Breast epithelium (tissue), 4 donors: ENCODE measurements around the gene FHOD3. TPM values are rescaled to one million over a fixed set of nuclear protein-coding genes. Genes with fewer than 3 reads are reported as not detected.

ENCODE experiments used
- DNase-seq, 2 donors: peaks; one replicate each; pipeline ENCODE4 v3.0.0-alpha.2; 2019; ENCODE audit warnings: low spot score in 2 of 2
- H3K27ac ChIP-seq, 2 donors: fragments of 200-600 bp; sonication (generic) in 1 of 2; one replicate each; pipeline ENCODE4 v1.5.1; 2016 to 2019; ENCODE audit warnings: mild to moderate bottlenecking in 1 of 2
- H3K27me3 ChIP-seq, 2 donors: fragments of 200-600 bp; sonication (generic) in 1 of 2; one replicate each; pipeline versions ENCODE4 v1.5.1 to v1.6.0; 2017 to 2019; ENCODE audit warnings: control low read depth in 1 of 2, mild to moderate bottlenecking in 1 of 2
- H3K36me3 ChIP-seq: fragments of 200-600 bp; one replicate; pipeline ENCODE4 v1.5.1; 2019
- H3K4me1 ChIP-seq, 2 donors: fragments of 200-600 bp; sonication (generic); one replicate each; pipeline ENCODE4 v1.5.1; 2016 to 2019; ENCODE audit warnings: control low read depth in 1 of 2
- H3K4me3 ChIP-seq, 3 donors: fragments of 200-600 bp; sonication (generic); 1 replicate in 2 of 3; 2 replicates in 1 of 3; pipeline ENCODE4 v1.5.1; 2016 to 2019; ENCODE audit warnings: mild to moderate bottlenecking in 3 of 3, moderate library complexity in 2 of 3
- H3K9me3 ChIP-seq, 2 donors: fragments of 200-600 bp; sonication (generic) in 1 of 2; one replicate each; pipeline ENCODE4 v1.5.1; 2016 to 2019; ENCODE audit warnings: control low read depth in 1 of 2
- CTCF ChIP-seq, 3 donors: fragments of 450-650 bp; IDR thresholded peaks; one replicate each; pipeline ENCODE4 v1.5.1; 2016 to 2017; ENCODE audit warnings: antibody characterized with exemption in 3 of 3, mild to moderate bottlenecking in 3 of 3, moderate library complexity in 3 of 3
- POLR2A ChIP-seq: fragments of 450-650 bp; IDR thresholded peaks from one replicate; pipeline ENCODE4 v1.6.1; 2016; ENCODE audit warnings: antibody characterized with exemption, mild to moderate bottlenecking, moderate library complexity
- POLR2AphosphoS5 ChIP-seq, 3 donors: sonication (generic); formaldehyde crosslinking; IDR thresholded peaks; one replicate each; pipeline ENCODE4 v1.6.1; 2017; ENCODE audit warnings: antibody characterized with exemption in 3 of 3
- intact Hi-C: fragments of 100-400 bp; cut with DNase I; formaldehyde crosslinking; loops from one replicate; pipeline ENCODE4 v1.15.1; 2023; ENCODE audit warnings: low total_unique reads
- total RNA-seq, 3 donors: library from RNA; depleted of rRNA; stranded (reverse); fragments of >200 nt; gene quantifications; one replicate each; pipeline ENCODE4 v1.1.0, GENCODE V29; 2016

FHOD3 gene
- total RNA-seq, 3 donors from 2014 or later, result 1.9 to 13.1 (median 13.0) TPM

GRCh38 chr18:36519358-36519757, 221.8 kb downstream of the FHOD3 start:
- intact Hi-C loops, result no loop called here
- Histone ChIP-seq H3K4me3 (no peak overlapping the region), H3K9me3 (no peaks in the 10 kb centered on the region), H3K27ac (no peak overlapping the region), H3K4me1 (no peaks in the 10 kb centered on the region), H3K36me3 (no peaks in the 10 kb centered on the region), H3K27me3 (no peaks in the 10 kb centered on the region)
- no peak for DNase-seq
- no peak for TF ChIP-seq CTCF (IDR thresholded peaks at IDR 0.05)
- TF ChIP-seq POLR2A, result no peak
- TF ChIP-seq POLR2AphosphoS5 (IDR thresholded peaks at IDR 0.05), result no peak

- DNase-seq, result no peak
- Histone ChIP-seq H3K4me1 (no peaks in the 10 kb centered on the region), H3K27ac (no peak overlapping the region), H3K9me3 (no peaks in the 10 kb centered on the region), H3K4me3 (no peak overlapping the region), H3K27me3 (no peaks in the 10 kb centered on the region), H3K36me3 (no peaks in the 10 kb centered on the region)
- intact Hi-C loops, result no loop called here
- TF ChIP-seq POLR2A (no peak), POLR2AphosphoS5 (IDR thresholded peaks at IDR 0.05) (no peak), CTCF (IDR thresholded peaks at IDR 0.05) (no peak)
These were observed 225.0 kb downstream of the FHOD3 start for GRCh38 chr18:36522509-36522908.

GRCh38 chr18:36525913-36526312, 228.4 kb downstream of the FHOD3 start:
- no peak for DNase-seq
- Histone ChIP-seq H3K4me3 (no peak overlapping the region), H3K36me3 (no peaks in the 10 kb centered on the region), H3K4me1 (no peaks in the 10 kb centered on the region), H3K9me3 (no peaks in the 10 kb centered on the region), H3K27me3 (no peaks in the 10 kb centered on the region), H3K27ac (no peak overlapping the region)
- intact Hi-C loops, result no loop called here
- no peak for TF ChIP-seq POLR2A
- TF ChIP-seq POLR2AphosphoS5 (IDR thresholded peaks at IDR 0.05), result no peak
- no peak for TF ChIP-seq CTCF (IDR thresholded peaks at IDR 0.05)

GRCh38 chr18:36526611-36527010, 229.1 kb downstream of the FHOD3 start:
- intact Hi-C loops, result no loop called here
- Histone ChIP-seq H3K36me3 (no peaks in the 10 kb centered on the region), H3K4me3 (no peak overlapping the region), H3K27ac (no peak overlapping the region), H3K9me3 (no peaks in the 10 kb centered on the region), H3K27me3 (no peaks in the 10 kb centered on the region), H3K4me1 (no peaks in the 10 kb centered on the region)
- TF ChIP-seq CTCF (IDR thresholded peaks at IDR 0.05) (no peak), POLR2A (no peak)
- DNase-seq, result no peak

- no peak overlapping the region for H3K4me3 ChIP-seq
- H3K27me3 ChIP-seq, result no peaks in the 10 kb centered on the region
- H3K36me3 ChIP-seq, result no peaks in the 10 kb centered on the region
- no peaks in the 10 kb centered on the region for H3K9me3 ChIP-seq
- no peak overlapping the region for H3K27ac ChIP-seq
- H3K4me1 ChIP-seq, result no peaks in the 10 kb centered on the region
- no peak for DNase-seq
- TF ChIP-seq POLR2A, result no peak
- TF ChIP-seq POLR2AphosphoS5 (IDR thresholded peaks at IDR 0.05), result no peak
- no peak for TF ChIP-seq CTCF (IDR thresholded peaks at IDR 0.05)
- intact Hi-C loops, result no loop called here
These were observed 229.5 kb downstream of the FHOD3 start for GRCh38 chr18:36527051-36527450.
